IMR-90 (cell line): ENCODE measurements around the gene TRMT11.

Source experiments
- CEBPB ChIP-seq: IDR thresholded peaks from 2 replicates; pipeline ENCODE4 v1.6.1; 2012; ENCODE audit warnings: low read depth, low read length, improper control_type of control experiment
- CHD1 ChIP-seq: IDR thresholded peaks from 2 replicates; pipeline ENCODE4 v1.6.1; 2012; ENCODE audit warnings: low read depth, low read length, improper control_type of control experiment
- FOS ChIP-seq: fragments of 150-350 bp; IDR thresholded peaks from 2 replicates; pipeline ENCODE4 v1.6.1; 2016; ENCODE audit warnings: low read depth, low read length
- MAFK ChIP-seq: IDR thresholded peaks from 2 replicates; pipeline ENCODE4 v1.6.1; 2012; ENCODE audit warnings: low read depth, low read length, improper control_type of control experiment
- MAZ ChIP-seq: IDR thresholded peaks from 2 replicates; pipeline ENCODE4 v1.6.1; 2012; ENCODE audit warnings: low read depth, mild to moderate bottlenecking, low read length, improper control_type of control experiment, moderate library complexity, borderline replicate concordance
- MXI1 ChIP-seq: IDR thresholded peaks from 2 replicates; pipeline ENCODE4 v1.6.1; 2012; ENCODE audit warnings: low read depth, mild to moderate bottlenecking, low read length, moderate library complexity, borderline replicate concordance
- POLR2A ChIP-seq: IDR thresholded peaks from 2 replicates; pipeline ENCODE4 v1.6.1; 2012; ENCODE audit warnings: mild to moderate bottlenecking, low read depth, low read length
- RAD21 ChIP-seq: IDR thresholded peaks from 2 replicates; pipeline ENCODE4 v1.6.1; 2012; ENCODE audit warnings: low read length, improper control_type of control experiment
- RCOR1 ChIP-seq: IDR thresholded peaks from 2 replicates; pipeline ENCODE4 v1.6.1; 2012; ENCODE audit warnings: mild to moderate bottlenecking, low read length, improper control_type of control experiment; ENCODE audit not compliant: insufficient replicate concordance
- RFX5 ChIP-seq: IDR thresholded peaks from 2 replicates; pipeline ENCODE4 v1.8.0; 2012; ENCODE audit warnings: low read depth, mild to moderate bottlenecking, low read length, moderate library complexity
- SMC3 ChIP-seq: fragments of 150-350 bp; IDR thresholded peaks from 2 replicates; pipeline ENCODE4 v1.6.1; 2016; ENCODE audit warnings: low read depth, mild to moderate bottlenecking, antibody characterized with exemption, low read length, moderate library complexity
- TF ChIP-seq, protein P1 (sequence below): conservative IDR thresholded peaks from 2 replicates; pipeline ENCODE4 v1.5.1; 2012; ENCODE audit warnings: mild to moderate bottlenecking, low read depth, low read length, improper control_type of control experiment
- TF ChIP-seq, protein P2 (sequence below): fragments of 150-350 bp; IDR thresholded peaks from 2 replicates; pipeline ENCODE4 v1.6.1; 2017; ENCODE audit warnings: mild to moderate bottlenecking, antibody characterized with exemption, low read length, low read depth

DNA sequence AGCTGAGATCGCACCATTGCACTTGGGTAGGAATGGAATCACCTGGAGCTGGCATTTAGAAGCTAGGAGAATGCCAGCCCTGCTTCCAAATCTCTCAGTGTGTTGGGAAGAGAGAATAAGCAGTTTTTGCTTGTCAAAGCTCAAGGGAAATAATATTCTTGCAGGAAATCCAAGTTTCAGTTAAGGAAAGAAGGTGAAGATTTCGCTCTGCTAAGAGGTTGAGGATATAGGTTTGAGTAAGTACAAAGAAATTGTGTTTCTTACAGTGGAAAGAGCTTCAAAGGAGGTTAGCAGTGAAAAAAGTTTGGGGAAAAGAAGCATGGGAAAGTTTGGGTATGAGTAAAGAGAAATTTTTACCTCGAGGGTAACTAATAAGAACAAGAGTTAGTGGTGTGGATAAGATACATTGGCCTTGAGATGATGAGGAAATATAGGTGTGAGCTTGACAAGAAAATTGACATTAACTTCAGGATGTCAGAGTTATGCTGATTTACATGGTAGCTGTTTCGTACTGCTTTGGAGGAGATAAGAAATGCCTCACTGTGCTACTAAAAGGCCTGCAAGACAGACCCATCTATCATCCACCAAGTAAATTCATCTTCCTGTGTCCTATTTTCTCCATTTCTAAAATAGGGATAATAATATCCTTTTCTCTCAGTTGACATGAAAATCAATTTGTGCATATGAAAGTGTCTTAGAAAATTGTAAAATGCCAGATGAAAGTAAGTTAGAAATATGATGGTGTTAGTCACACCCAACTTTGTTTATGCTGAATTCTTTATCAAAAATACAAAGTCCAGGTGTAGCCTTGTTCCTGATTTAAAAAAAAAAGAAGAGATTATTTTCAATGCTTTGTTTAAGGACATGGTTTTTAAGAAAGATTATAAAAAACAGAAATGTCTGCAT lies 42.6 kb upstream of the TRMT11 start:
- no peak for TF ChIP-seq RCOR1
- TF ChIP-seq, protein P1, sequence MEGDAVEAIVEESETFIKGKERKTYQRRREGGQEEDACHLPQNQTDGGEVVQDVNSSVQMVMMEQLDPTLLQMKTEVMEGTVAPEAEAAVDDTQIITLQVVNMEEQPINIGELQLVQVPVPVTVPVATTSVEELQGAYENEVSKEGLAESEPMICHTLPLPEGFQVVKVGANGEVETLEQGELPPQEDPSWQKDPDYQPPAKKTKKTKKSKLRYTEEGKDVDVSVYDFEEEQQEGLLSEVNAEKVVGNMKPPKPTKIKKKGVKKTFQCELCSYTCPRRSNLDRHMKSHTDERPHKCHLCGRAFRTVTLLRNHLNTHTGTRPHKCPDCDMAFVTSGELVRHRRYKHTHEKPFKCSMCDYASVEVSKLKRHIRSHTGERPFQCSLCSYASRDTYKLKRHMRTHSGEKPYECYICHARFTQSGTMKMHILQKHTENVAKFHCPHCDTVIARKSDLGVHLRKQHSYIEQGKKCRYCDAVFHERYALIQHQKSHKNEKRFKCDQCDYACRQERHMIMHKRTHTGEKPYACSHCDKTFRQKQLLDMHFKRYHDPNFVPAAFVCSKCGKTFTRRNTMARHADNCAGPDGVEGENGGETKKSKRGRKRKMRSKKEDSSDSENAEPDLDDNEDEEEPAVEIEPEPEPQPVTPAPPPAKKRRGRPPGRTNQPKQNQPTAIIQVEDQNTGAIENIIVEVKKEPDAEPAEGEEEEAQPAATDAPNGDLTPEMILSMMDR = no peak
- no peak for TF ChIP-seq CHD1
- TF ChIP-seq MXI1 = no peak
- TF ChIP-seq MAFK = no peak
- TF ChIP-seq POLR2A = no peak
- TF ChIP-seq RFX5 = no peak
- TF ChIP-seq, protein P2, sequence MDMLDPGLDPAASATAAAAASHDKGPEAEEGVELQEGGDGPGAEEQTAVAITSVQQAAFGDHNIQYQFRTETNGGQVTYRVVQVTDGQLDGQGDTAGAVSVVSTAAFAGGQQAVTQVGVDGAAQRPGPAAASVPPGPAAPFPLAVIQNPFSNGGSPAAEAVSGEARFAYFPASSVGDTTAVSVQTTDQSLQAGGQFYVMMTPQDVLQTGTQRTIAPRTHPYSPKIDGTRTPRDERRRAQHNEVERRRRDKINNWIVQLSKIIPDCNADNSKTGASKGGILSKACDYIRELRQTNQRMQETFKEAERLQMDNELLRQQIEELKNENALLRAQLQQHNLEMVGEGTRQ = no peak
- TF ChIP-seq RAD21 = no peak
- TF ChIP-seq FOS = no peak
- TF ChIP-seq SMC3 = no peak
- no peak for TF ChIP-seq CEBPB
- TF ChIP-seq MAZ = no peak
